LNCaP clone FGC (cell line): Measurements from ENCODE around the gene CAV1.
"Not testable (repeated sequence)": the region's sequence is repeated elsewhere in the genome, so short reads cannot be mapped to it uniquely, and the experiment has no call there.

Experiments used
- DNase-seq: peaks from one replicate; pipeline ENCODE4 v3.0.0-alpha.2; 2011; ENCODE audit warnings: low read depth
- H3K4me3 ChIP-seq: 2 replicates; pipeline ENCODE4 v1.5.1; 2011; ENCODE audit warnings: mild to moderate bottlenecking, low read depth, low read length, control low read depth
- CTCF ChIP-seq: IDR thresholded peaks from 2 replicates; pipeline ENCODE4 v1.5.1; 2012; ENCODE audit warnings: mild to moderate bottlenecking; ENCODE audit not compliant: control insufficient read depth, insufficient read depth; ENCODE audit errors: extremely low read depth

Gene CAV1

GRCh38 chr7:116524609-116525297, at the start of gene CAV1:
TSS of gene CAV1 (plus strand) at chr7:116525036. CDS start at chr7:116525063, 27 bp downstream.
- no peak for TF ChIP-seq CTCF
- H3K4me3 ChIP-seq: peak within 1 kb of the TSS; percentile 36
- no peak for DNase-seq

- H3K4me3 ChIP-seq: no peak overlapping the region
- no peak for DNase-seq
- TF ChIP-seq CTCF: no peak
Measured at GRCh38 chr7:116477625-116478024, 47.2 kb upstream of the CAV1 start.

GRCh38 chr7:116478834-116479233, 46.0 kb upstream of the CAV1 start:
- H3K4me3 ChIP-seq: no peak overlapping the region
- no peak for DNase-seq
- TF ChIP-seq CTCF: no peak

GRCh38 chr7:116483271-116483942, 41.4 kb upstream of the CAV1 start:
- TF ChIP-seq CTCF: no peak
- no peak for DNase-seq

GRCh38 chr7:116484389-116484788, 40.4 kb upstream of the CAV1 start:
- not testable (repeated sequence) for H3K4me3 ChIP-seq, DNase-seq

More at GRCh38 chr7:116483271-116483942, 41.4 kb upstream of the CAV1 start:
- H3K4me3 ChIP-seq: no peak overlapping the region

DNA sequence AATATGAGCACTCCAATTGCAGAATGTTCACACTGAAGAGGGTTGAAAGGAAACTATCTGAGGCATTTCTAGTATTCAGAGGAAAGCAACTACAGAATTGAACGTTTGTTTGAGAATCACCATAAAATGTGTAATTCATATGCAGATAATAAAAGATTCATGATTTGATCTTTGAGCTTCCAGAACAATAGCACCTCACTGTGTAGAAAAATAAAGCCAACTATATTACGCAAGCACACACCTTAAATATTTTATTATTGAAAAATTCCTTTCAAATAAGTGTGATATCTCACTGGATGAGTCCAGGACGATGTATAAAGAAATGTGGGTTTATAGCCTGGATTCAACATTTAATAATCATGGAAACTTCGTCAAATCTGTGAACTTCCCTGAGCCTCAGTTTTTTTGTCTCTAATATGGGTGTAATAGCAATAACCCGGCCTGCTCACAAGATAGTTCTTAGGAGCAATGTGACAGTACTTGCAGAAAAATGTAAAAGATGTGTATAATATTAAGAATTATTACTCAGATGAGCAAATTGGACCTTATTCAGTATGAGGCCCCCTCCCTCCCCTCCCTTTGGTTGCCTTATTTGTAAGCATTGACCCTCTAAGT, 36.8 kb upstream of the CAV1 start:
- no peak overlapping the region for H3K4me3 ChIP-seq
- DNase-seq: no peak
- no peak for TF ChIP-seq CTCF

DNA sequence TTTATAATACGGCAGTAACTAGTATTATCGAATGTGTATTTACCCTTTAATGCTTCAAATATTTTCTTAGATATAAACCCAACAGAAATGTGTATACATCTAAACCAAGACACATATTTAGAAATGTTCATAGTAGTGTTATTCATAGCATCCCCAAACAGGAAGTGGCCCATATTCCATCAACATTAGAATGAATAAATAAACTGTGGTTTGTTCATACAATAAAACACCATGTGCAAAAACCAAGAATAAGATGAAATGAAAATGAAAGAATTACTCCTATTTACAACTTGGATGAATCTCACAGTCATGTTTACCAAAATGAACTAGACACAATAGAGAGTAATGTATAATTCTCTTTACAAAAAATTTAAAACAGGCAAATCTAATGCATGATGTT, 34.5 kb upstream of the CAV1 start:
- no peak for DNase-seq
- no peak overlapping the region for H3K4me3 ChIP-seq
- TF ChIP-seq CTCF: no peak
